GM23248 (cell line): ENCODE results near the gene MSX2.

ENCODE experiments used
- EZH2 ChIP-seq: fragments of 200-600 bp; sonication (generic); IDR thresholded peaks from 2 replicates; pipeline ENCODE4 v1.6.1; 2018; ENCODE audit warnings: antibody characterized with exemption, mild to moderate bottlenecking; ENCODE audit not compliant: insufficient read depth, poor library complexity, severe bottlenecking
- EZH2phosphoT487 ChIP-seq: fragments of 200-600 bp; sonication (generic); IDR thresholded peaks from 2 replicates; pipeline ENCODE4 v1.6.1; 2018; ENCODE audit warnings: antibody characterized with exemption, moderate library complexity, mild to moderate bottlenecking, low read depth; ENCODE audit not compliant: insufficient read depth

GRCh38 chr5:174678107-174678506, 46.3 kb upstream of the MSX2 start:
- TF ChIP-seq EZH2 (no peak), EZH2phosphoT487 (no peak)
